ENCODE results near the gene HOXA13.

GRCh38 chr7:27203964-27204594 is 4.2 kb upstream of the HOXA13 start:
- no peak for TF ChIP-seq POLR2A (IDR thresholded peaks at IDR 0.05)
- TF ChIP-seq CTCF (IDR thresholded peaks at IDR 0.05) = no peak
- TF ChIP-seq POLR2AphosphoS5 (IDR thresholded peaks at IDR 0.05; ENCODE audit: insufficient read depth in 1 of 2, low read depth in 1 of 2) = no peak

Measured in vagina (tissue), 2 donors.